Stimulated activated CD8-positive, alpha-beta memory T cell treated with anti-CD3 and anti-CD28 coated beads, Interleukin-15, amount 100 ng/mL, for 48 hours (primary cell): ENCODE measurements around the gene USP38.
"Not testable (repeated sequence)": the region's sequence is repeated elsewhere in the genome, so short reads cannot be mapped to it uniquely, and the experiment has no call there.

ENCODE experiments used
- DNase-seq, 2 donors: peaks; one replicate each; pipeline ENCODE4 v3.0.0-alpha.2; 2020; ENCODE audit warnings: low read depth in 2 of 2

Gene USP38

GRCh38 chr4:143267690-143268089 is 83.0 kb downstream of the USP38 start:
- DNase-seq, result not testable (repeated sequence)

- DNase-seq, result no peak
These were observed 85.6 kb downstream of the USP38 start for GRCh38 chr4:143270256-143270838.
